HCEC 1CT (cell line): ENCODE data around the gene MICU1.

Experiments
- DNase-seq: peaks from one replicate; pipeline ENCODE4 v3.0.0-alpha.2; 2017

The MICU1 gene

DNA sequence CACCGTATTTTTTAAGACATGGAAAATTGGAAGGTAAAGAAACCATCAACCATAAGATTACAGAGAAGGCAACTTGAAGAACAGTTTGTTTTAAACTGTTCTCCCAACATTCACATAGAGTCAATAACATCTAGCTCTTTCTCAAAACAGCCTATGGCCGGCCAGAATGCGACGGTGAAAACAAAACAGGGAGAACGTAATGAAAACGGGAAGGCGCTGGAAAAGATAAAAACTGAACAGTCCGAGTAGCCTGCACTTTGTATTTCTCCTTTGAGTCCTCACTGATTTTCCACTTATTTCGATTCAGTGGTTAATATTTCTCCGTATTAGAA lies 637 bp downstream of the MICU1 start:
- DNase-seq: no peak

DNA sequence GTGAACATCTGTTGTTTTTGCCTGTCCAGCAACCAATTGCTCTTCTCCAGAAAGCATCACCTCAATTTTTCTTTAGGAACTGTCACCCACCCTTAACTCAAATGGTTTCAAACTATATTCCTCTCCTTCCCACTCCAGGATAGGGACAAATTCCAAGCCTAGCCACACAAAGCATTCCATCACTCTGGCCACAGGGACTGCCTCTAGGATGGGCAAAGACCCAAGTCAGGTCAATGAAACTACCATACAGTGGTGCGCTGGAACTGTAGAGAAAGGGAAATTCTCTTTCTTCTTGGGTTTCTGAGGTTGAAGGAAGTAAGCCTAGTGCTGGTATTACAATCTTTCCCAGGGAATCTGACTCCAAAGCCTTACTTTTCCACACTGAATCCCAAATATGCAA lies 3.6 kb downstream of the MICU1 start:
- DNase-seq: no peak

GRCh38 chr10:72616716-72617115 lies 9.2 kb downstream of the MICU1 start:
- DNase-seq: no peak

- no peak for DNase-seq
These were observed 9.9 kb downstream of the MICU1 start for GRCh38 chr10:72615970-72616369.

DNA sequence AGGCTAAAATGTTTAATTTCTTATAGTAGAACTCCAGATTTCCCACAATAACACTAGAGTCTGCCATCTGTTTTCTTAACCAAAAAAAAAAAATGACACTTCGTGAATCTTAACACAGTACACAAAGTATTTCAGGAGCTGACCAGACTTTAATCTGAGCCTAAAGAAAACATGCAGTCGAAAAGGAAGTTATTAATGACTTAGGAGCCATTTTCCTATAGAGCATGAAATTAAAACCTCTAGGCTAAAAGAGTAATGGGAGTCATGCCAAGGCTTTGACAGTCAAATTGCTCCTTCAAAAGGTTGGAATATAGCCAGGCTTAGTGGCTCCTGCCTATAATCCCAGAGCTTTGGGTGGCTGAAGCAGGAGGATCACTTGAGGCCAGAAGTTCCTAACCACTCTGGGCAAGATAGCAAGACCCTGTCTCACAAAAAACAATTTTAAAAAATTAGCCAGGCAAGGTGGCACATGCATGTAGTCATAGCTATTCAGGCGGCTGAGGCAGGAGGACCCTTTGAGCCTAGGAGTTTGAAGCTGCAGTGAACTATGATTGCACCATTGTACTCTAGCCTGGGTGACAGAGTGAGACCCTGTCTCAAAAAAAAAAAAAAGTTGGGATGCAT lies 13.6 kb downstream of the MICU1 start:
- no peak for DNase-seq

- no peak for DNase-seq
These were observed 14.1 kb downstream of the MICU1 start for GRCh38 chr10:72611783-72612182.

GRCh38 chr10:72610466-72610865 lies 15.4 kb downstream of the MICU1 start:
- no peak for DNase-seq

- no peak for DNase-seq
These were observed 20.8 kb downstream of the MICU1 start for GRCh38 chr10:72605122-72605521.

GRCh38 chr10:72601144-72601543 lies 24.7 kb downstream of the MICU1 start:
- DNase-seq: no peak

- DNase-seq: no peak
These were observed 26.8 kb downstream of the MICU1 start for GRCh38 chr10:72598769-72599701.

DNA sequence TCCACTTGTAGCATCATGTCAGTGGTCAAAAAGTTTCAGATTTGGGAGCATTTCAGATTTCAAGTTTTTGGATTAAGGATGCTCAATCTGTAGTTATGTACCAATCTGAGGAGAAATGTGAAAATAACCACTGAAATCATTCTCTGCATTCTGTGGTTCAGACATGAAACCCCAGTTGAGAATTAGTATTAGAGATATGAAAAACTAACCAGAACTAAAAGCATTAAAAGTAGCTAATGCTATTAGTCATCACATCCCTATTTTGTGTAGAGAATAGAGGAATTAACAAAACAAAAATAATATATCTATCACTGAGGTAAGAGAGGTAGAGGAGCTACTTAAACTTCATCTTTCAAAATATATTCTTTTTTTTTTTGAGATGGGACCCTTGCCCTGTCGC lies 28.0 kb downstream of the MICU1 start:
- DNase-seq: no peak

- DNase-seq: no peak
These were observed 30.4 kb downstream of the MICU1 start for GRCh38 chr10:72595436-72595835.

- DNase-seq: no peak
These were observed 31.9 kb downstream of the MICU1 start for GRCh38 chr10:72593963-72594362.

GRCh38 chr10:72588266-72588665 lies 37.6 kb downstream of the MICU1 start:
- DNase-seq: no peak

GRCh38 chr10:72587568-72587967 lies 38.3 kb downstream of the MICU1 start:
- no peak for DNase-seq

GRCh38 chr10:72574636-72575035 lies 51.2 kb downstream of the MICU1 start:
- DNase-seq: no peak

GRCh38 chr10:72573079-72573478 lies 52.8 kb downstream of the MICU1 start:
- no peak for DNase-seq

GRCh38 chr10:72567889-72568640 lies 57.8 kb downstream of the MICU1 start:
- peak; percentile 3 for DNase-seq

- peak; percentile 29 for DNase-seq
These were observed 58.5 kb downstream of the MICU1 start for GRCh38 chr10:72567421-72567820.

DNA sequence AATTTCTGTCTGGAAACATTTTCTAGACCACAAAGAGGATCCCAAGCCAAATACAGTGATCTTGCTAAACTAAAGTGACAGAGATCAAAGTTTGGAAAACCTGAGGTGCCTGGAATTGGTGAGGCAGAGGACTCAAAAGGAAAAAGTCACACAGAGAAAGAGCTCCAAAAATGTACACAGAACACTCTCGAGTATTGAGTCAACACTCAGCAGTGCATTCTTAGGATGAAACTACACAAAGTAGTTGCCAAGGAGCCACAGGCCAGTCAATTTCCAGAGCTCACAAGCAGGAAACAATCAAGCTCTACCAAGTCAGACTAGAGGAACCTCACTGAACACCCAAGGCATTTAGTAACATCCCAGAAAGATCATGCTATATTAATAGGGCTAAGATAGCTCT lies 61.3 kb downstream of the MICU1 start:
- DNase-seq: peak; percentile 20

DNA sequence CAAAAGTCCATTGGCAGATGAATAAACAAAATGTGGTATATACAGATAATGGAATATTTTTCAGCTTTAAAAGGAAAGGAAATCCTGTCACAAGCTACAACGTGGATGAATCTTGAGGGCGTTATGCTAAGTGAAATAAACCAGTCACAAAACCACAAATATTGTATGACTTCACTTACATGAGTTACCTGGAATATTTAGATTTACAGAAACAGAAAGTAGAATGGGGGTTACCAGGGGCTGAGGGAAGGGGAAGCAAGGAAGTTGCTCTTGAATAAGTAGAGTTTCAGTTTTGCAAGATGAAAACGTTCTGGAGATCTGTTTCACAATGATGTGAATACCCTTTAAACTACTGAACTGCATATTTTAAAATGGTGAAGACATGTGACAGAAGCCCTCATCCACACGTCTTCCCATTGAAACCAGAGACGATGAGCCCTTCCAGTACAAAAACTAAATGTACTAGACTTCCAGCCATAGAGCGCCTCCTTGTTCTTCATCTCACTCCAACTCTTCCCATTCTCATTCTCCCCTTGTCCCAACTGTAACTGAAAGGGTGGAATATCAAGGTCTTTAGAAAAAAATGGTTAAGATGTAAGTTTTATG lies 62.4 kb downstream of the MICU1 start:
- DNase-seq: no peak

DNA sequence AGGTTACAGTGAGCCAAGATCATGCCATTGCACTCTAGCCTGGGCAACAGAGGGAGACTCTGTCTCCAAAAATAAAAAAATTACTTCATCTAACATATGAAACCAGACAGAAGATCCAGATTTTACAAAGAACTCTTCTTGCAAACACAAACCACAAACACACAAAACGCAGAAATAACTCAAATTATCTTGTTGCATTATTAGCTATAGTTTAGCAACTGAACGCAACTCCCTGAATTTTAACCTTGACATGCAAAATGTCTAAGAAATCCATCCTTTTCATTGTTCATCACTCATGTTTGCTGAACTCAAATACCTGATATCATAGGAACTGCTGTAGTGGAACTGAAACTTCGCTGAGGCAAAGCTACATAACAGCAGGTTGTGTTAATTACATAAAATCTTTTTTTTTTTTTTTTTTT lies 64.1 kb downstream of the MICU1 start:
- no peak for DNase-seq

DNA sequence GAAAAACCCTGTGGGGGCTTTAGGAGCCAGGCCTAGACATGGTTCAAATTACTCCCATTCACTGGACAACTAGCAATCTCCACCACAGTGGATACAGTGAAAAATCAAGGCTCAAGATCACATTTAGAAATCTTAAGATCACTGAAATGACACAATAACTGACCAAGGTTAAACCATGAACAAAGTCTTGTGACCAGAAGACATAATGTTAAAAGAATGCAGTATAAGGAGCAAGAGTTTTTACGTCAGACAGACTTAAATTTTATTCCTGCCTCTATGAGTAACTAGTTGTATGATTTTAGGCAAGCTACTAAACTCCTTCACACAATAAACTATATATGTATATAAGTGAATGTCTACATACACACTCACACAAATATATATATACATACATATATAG lies 68.5 kb downstream of the MICU1 start:
- peak; percentile 88 for DNase-seq
